GM19035 (cell line): ENCODE measurements around the gene SFMBT2.
A peak's percentile ranks its signal among the peaks of the same experiment; 100 is the strongest.

Source experiments
- ATAC-seq: cut with Tn5 transposase; IDR thresholded peaks from one replicate; pipeline ENCODE4 v1.9.1; 2021; ENCODE audit not compliant: unreplicated experiment

Gene SFMBT2

DNA sequence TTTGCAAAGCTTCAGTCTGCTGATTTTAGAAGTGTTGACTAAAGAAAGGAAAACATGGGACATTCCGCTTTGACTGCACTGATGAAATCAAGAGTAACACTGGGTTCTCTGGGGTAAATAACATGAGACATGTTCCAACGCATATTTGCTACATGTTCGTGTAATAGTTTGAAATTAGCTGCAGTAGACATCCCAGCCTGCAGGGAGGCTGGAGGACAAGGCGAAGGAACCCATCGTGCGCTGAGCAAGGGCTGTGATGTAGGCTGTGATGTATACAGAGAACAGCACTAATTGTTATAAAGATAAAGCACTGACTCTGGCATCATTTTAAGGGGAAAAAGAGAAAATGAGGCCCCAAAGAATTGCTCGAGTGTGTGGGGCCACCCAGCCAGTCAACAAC is 40.3 kb downstream of the SFMBT2 start:
- ATAC-seq: no peak

GRCh38 chr10:7365027-7365745 is 45.6 kb downstream of the SFMBT2 start:
- ATAC-seq: no peak

DNA sequence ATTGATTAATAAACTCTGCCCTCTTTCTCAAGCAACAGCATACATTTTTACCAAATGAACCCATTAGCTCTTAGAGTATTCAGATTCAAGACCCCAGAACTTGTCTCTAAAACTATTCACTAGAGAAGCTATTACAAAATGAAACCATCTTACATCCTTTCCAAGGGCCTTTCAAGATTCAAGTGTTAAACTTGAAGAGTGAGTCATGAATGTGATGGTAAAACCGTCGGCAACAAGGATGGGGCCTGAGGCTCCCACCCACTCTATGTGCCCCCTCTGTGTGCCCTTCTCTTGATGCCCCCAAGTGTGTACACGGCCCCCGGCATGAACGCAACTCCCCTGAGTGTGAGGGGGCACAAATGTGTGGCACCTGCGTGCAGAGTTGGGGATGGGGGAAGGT is 46.4 kb downstream of the SFMBT2 start:
- ATAC-seq: no peak

DNA sequence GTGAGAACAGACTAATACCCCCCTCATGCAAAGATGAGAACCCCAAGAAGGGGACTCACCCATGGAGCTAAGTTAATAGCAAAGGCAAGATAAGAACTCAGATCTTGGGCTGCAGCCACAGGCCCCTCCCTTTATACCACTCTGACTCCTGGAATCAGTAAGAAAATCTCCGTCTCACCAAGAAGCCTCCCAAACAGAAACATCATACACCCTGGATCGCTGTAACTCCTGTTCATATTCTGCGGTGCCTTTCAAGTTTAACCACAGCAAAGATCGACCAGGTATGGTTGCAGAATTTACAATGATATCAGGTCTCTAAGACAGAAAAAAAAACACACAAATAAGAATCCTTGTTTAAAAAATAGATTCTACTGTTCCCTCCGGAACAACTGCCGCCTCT is 47.1 kb downstream of the SFMBT2 start:
- ATAC-seq: no peak

GRCh38 chr10:7362471-7362870 is 48.4 kb downstream of the SFMBT2 start:
- ATAC-seq: no peak

DNA sequence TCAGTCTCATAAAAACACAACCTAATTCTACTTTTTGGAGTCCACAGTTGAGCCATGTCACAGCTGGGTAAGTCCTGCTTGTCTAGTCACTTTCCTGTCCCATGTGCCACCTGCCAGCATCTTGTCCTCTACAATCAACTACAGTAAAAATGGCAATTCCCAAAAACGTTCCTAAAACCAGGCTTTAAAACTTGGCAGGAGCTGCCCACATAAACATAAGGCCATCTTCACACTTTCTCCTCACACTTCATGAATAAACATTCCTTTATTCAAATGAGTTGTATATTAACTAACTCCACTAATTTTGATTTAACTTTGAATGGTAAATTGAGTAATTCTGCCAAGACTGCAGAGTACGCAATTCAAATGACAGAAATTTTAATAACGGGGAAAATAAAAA is 49.5 kb downstream of the SFMBT2 start:
- ATAC-seq: no peak

- no peak for ATAC-seq
These were observed 50.9 kb downstream of the SFMBT2 start for GRCh38 chr10:7359954-7360353.

DNA sequence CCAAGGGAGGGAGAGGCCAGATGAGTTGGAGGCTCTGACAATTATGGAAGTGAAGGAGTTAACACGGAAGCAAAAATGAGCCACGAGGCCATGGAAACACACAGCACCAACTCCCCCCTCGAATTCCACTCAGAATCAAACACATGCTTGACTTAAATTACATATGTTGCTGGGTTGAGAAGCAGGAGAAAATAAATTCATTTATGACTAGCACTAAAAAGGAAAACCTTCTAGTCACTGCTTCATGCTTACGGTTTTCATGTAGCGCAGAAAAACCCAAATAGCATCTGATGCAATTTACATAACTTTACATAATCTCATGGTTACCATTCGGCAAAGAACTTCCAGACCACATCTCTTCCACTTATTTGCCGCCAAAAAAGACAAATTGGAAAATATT is 51.5 kb downstream of the SFMBT2 start:
- ATAC-seq: no peak

DNA sequence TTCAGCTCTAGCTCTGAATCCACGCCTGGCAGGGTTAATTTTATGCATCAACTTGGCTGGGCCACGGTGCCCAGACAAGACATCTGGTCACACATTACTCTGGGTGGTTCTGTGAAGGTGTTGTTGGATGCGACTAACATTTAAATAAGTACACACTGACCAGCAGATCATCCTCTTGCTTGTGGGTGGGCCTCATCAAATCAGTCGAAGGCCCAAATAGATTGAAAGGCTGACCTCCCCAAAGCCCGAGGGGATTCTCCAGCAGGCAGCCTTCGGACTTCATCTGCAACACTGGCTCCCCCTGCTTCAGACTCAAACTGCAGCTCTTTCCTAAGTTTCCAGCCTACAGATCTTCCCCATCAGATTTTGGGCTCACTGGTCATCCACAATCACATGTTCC is 53.6 kb downstream of the SFMBT2 start:
- no peak for ATAC-seq

GRCh38 chr10:7354330-7355047 is 56.3 kb downstream of the SFMBT2 start:
- ATAC-seq: no peak

DNA sequence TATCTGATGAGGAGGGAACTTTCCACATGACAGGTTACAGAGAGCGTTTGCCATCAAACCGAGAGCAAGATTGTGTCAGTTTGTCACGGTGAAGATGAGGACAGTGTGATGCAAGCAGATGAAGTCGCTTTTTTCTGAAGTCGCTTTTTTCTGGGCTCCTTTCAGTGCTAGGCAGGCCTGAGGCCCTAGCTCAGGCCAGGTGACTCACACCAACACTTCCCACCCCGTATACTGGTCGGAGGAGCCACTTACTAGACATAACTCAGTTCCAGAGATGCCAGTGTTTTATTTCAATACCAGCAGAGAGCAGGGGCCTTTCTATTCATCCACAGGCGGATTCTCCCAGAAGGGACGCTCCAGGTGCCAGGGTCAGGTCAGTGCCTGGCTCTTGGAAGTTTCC is 58.9 kb downstream of the SFMBT2 start:
- no peak for ATAC-seq

DNA sequence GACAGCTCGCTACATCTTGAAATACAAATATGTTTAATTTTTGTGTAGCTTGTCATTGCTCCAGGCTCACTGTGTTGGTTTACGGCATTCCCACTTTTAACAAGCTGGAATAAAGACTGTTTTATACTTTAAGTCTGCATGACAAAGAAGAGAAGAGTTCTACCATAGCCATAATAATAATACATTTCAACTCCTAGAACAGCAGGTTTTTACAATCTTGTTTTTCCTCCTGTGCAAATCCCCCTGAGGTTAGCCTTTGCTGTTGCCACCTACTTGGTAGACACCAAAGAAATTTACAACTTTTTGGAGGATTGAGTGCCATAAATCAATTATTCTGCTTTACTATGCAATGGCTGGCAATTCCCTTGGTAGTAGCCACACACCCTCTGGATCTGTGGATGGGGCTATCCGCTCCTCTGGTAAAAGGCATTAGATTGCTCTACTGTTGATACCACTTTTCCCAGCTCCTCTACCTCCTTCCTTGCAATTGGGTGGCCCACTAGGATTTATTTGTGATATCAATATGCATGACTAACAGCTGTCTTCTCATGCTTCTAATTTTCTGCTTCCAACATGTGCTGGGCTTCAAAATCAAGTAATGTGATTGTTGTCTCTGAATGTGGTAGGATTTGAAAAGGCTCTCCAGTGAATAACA is 60.2 kb downstream of the SFMBT2 start:
- ATAC-seq: no peak

DNA sequence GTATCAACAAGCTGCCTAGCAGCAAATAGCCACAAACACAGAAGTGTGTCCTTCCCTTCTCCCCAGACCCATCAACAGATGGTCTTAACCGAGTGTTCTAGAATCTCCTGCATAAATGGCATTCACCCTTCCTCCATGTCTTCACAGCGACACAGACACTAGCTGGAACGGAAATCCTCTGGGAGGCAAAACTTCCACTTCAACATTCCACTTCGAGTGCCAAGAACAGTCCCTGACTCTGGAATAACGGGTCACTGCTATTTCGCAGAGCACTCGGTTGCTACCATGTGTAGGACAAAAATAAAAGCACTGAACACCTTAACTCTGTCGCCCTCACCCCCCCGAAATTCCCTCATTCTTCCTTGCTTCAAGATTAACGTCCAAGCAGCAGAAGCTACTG is 65.1 kb downstream of the SFMBT2 start:
- no peak for ATAC-seq

- ATAC-seq: no peak
These were observed 67.8 kb downstream of the SFMBT2 start for GRCh38 chr10:7343040-7343439.

DNA sequence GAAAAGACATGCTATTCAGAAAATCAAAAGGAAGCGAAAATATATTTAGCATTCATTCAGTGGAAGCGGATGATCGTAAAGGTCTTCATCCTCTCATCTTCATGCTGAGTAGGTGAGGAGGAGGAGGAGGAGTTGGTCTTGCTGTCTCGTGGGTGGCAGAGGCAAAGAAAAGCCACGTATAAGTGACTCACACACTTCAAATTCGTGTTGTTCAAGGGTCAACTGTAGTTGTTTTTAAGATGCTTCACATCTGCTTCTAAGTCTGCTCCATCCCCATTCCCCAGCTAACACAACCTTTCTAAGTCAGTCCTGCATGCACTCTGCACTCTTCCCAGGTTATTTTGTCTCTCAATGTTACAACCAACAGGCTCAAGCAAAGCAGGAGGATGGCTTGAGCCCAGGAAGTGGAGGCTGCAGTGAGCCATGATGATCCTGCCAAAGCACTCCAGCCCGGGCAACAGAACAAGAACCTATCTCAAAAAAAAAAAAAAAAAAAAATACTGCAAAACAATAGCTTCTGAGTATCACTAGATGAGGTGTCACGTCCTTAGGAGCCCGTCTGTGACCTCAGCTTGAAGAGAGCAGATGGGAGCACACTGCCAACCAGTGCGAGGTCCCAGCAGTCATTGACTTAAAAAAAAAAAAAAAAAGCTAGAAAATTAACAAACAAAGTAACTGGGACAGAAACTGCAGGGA is 70.5 kb downstream of the SFMBT2 start:
- no peak for ATAC-seq

GRCh38 chr10:7339510-7339909 is 71.3 kb downstream of the SFMBT2 start:
- no peak for ATAC-seq

- no peak for ATAC-seq
These were observed 72.4 kb downstream of the SFMBT2 start for GRCh38 chr10:7338469-7338868.

DNA sequence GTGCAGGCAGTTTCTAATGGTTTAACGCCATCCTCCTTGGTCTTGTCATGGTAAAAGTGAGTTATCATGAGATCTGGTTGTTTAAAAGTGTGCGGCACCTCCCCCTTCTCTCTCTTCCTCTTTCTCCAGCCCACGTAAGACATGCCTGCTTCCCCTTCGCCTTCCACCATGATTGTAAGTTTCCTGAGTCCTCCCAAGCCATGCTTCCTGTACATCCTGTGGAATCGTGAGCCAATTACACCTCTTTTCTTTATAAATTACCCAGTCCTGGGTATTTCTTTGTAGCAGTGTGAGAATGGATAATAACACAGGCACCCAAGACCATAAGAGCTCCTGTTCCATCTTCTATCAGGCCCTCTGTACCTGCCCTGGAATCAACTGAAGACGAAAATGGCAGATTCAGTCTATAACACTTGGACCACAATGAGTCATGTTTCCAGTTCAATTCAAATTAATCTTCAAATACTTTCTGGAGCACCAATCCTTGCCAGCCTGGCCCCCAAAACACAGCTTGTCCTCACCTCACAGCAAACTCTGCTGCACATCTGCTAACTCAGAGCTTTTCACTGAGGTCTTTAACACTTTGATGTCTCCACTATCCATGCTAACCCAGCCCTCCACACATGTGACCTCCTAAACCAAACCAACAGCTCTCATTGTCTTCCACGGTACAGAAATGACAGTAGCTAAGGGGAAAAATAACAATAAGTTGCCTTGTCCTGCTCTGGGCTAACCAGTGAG is 73.2 kb downstream of the SFMBT2 start:
- peak; percentile 65 for ATAC-seq

DNA sequence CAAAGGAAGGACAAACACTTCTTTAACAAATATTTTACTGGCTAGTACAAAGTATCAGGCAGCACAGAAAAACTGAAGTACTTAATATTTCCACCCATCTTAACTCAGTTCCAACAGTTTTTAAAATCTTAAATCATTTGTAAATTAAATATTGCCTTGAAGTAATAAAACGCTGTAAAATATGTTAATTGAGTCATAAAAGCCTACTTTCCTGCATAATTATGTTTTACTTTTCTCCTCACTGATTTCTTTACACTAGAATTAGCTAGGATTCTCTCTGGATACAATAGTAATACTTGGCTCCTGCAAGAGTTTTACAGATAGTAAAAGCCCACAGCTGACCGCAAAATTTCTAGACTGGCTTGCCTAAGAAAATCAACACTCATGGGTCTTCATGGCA is 74.9 kb downstream of the SFMBT2 start:
- ATAC-seq: no peak

DNA sequence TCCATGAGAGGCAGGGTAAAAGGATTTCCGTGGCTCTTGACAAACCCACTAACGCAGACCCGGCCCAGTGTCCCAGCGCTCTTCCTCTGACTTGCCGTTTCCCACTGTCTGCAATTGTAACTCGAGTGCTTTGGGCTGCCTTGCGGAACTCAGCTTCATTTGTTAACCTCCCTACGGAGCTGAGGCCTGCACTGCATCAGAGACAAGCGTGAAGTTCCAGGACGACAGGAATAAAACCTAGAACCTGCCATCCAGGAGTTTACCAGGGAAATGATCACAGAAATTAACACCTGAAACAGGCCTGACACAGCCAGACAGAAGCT is 76.2 kb downstream of the SFMBT2 start:
- no peak for ATAC-seq

DNA sequence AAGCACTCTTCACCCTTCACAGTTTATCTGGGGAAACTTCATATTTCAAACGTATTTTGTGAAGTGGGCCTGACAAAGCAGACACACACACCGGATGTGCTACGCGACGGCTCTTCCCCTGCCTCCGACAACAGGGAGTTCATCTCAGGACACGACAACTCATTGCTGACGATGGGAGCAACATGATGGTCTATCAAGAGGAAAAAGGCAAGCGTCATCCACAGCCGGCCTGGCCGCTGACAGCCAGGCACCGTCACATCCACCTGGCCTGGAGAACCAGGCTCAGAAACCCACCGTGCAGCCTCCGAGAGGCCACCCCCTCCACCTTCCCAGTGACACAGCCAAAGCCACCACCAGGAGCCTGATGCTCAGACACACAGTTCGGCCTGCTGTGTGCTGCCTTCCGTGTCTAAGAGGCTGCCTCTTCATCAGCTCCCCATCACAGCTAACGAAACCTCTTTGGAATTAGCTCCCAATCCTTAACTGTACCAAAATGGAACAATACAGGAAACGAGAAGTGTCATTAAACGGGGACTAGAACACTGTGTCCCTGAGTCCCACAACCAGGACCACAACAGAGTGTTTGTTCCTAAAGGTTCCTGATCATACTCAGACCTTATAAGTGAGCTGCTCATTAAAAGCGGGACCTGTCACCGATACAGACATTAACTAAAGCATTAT is 76.7 kb downstream of the SFMBT2 start:
- ATAC-seq: no peak
